GM18508 (cell line): Measurements from ENCODE around the gene BLOC1S6.

Experiments
- ATAC-seq: cut with Tn5 transposase; IDR thresholded peaks from one replicate; pipeline ENCODE4 v1.9.1; 2021; ENCODE audit warnings: moderate number of reproducible peaks; ENCODE audit not compliant: insufficient read depth, unreplicated experiment

Gene BLOC1S6

DNA sequence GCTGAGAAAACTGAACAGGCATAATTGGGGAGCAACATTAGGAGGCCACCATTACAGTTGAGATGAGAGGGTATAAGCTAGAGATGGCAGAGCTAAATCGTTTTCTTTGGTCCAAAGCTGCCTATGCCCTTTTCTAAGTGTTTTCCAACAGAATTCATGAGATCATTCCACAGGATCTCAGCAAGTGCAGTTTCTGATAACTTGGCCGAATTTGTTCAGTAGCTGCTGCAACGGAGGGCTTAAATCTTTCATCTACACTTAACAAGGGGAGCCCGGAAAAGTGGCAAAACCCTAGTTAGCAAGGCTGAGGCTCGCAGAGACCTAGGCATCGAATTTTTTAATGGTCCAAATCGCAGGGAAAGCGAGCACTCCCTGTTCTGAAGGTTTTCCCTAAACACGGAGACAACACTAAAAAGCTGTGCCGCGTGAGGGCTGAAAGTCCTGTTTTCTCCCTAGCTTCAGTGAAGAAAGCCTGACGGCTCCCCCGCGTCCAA lies 531 bp upstream of the BLOC1S6 start:
- no peak for ATAC-seq

DNA sequence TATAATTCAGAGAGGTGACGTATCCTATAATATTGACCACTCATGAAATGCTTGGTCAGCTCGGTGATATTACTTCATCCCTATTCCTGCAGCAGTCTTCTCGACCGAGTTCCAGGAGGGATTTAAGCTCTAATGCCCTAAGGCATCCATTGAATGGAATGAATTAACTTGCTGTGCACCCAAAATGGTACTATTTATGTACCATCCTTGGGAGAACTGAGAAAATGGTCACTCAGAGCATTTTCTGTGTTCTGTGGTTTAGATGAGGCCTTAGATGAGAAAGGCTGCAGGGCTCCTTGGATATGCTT lies 638 bp downstream of the BLOC1S6 start:
- no peak for ATAC-seq

DNA sequence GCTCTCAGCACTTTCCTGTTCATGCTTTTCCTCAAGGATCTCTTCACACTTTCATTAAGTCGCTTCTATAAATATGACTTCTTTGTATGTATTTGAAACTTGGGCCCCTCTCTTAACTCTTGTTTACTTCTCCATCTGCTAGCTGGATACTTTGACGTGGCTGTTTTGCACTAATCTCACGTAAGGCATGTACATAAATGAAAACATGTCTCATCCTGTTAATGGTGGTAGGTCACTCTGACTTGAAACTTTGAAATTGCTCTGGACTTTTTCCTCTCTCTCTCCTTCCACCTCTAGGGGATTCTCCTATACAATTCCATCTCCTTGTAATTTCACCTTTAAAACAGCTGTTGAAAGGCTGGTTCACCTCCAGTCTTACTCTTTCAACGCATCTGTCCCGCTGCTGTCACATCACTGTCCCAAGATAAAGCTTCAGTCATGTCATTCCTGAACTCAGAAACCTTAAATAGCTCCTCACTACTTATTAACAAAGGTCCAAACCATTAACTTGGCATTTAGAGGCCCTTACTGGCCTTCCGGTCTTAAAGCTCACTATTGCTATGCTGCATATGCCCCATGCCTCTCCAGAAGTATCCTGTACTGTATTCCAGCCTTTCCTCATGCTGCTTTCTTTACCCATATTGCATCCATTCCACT lies 1.2 kb downstream of the BLOC1S6 start:
- ATAC-seq: no peak

DNA sequence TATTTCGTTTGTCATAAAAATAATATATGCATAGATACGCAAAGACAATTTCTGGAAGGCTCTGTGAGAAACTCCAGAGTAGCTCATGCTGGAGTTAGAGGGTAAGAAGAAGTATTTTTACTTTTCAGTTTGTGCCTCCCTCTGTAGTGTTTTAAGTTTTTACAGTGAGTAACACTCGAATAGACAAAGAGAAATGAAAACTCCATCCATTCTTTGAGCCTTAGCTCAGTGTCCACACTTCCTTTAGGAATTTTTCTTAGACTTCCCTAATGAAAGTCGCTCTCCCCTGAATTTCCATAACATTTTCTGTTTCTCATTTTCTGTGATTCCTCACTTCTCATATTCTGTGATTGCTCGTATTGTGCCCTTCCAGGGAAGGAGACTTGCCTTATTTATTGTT lies 2.1 kb downstream of the BLOC1S6 start:
- no peak for ATAC-seq

DNA sequence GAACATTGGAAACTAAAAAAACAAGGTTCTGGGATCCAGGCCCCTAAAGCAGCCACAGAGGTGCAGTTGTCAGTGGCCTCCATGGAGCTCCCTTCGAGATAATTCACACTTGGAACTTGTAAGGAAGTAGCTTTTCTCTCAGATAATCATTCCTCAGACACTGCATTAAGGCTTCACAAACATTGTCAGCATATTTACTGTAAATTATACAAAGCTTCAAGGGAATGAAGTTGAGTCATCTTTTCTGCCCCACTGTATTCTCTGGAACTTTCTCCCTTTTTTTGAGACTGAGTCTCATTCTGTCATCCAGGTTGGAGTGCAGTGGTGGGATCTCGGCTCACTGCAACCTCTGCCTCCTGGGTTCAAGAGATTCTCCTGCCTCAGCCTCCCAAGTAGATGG lies 7.1 kb downstream of the BLOC1S6 start:
- ATAC-seq: no peak

DNA sequence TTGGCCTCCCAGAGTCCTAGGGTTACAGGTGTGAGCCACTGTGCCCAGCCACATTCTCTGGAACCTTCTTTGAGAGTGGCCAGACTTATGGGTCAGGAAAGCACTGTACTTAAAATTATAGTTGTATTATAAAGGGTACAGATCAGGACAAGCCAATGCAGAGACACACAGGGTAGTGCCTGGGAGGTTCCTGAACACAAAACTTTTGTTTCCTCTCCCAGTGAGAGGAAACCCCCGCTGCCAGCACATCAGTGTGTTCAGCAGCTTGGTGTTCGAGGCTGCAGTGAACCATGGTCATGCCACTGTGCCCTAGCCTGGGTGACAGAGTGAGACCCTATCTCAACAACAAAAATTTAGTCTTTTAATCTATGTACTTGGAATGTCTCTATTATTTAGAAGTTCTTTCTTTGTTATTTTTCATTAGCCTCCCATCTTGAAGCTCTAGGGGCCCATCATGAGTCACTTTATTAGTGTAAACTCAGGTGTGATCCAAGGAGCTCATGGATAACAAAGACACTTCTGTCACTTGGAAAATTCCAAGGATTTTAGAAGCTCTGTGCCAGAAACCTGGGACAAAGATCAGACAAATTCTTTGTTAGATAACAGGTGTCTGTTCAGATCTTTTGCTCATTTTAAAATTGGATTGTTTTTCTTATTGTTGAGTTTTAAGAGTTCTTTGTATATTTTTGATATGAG lies 7.8 kb downstream of the BLOC1S6 start:
- no peak for ATAC-seq

DNA sequence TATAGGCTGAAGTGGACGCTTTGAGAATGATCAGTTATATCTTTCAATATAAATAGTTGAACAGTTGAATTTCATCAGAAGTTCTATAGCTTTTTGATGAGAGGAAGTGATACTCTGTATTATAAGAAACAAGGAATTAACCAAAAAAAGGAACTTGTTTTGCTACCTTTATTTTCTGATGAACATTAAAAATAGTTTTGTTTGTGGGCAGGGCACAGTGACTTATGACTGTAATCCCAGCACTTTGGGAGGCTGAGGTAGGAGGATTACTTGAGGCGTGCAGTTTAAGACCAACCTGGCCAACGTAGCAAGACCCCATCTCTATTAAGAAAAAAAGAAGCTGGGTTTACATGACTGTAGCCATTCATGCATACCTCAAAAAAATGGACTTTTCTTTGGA lies 16.7 kb downstream of the BLOC1S6 start:
- ATAC-seq: no peak

DNA sequence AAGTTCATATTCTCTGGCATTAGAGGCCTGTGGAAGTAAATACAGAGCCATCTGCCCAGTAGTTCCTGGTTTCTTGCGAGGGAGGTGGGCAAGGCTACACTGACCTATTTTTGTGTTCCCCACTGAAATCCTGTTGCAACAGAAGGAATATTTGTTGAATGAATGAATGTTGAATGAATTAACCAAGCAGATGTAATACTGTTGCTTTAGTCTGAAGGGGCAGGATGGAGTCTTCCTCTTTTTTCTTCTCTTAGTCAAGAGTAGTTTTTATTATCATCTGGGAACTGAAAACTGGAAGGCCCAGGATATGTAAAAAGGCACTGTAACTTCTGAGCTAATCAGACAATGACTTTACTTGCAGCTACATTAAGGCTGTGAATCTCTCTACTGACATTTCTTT lies 17.1 kb downstream of the BLOC1S6 start:
- no peak for ATAC-seq

DNA sequence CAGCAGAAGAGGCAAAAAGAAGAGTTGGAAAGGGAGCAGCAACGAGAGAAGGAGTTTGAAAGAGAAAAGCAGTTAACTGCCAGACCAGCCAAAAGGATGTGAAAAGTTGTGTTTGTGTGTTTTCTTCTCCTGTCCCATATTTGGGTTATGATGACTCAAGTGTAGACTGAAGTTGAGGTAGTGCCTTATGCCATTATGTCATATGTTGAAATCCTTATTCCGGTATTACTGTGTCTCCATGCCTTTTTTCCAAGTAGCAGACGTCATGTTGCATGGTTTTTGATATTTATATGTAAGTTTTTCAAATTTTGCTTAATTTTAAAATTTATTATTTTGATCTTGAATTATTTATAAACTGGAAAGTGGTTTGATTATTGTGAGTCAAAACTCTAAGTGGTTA lies 19.2 kb downstream of the BLOC1S6 start:
- ATAC-seq: no peak

DNA sequence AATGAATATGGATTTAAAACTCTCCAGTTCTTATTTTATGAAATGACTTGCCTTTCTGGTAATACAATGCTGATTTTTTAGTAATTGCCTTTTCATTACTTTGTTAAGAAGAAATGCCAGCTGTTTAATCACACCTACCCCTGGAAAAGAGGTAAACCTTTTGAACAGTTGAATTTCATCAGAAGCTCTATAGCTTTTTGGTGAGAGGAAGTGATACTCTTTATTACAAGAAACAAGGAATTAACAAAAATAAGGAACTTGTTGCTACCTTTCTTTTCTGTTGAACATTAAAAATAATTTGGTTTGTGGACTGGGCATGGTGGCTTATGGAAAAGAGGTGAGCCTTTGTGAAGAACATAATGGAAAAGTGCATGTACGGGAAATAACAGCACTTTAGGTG lies 19.7 kb downstream of the BLOC1S6 start:
- ATAC-seq: no peak

DNA sequence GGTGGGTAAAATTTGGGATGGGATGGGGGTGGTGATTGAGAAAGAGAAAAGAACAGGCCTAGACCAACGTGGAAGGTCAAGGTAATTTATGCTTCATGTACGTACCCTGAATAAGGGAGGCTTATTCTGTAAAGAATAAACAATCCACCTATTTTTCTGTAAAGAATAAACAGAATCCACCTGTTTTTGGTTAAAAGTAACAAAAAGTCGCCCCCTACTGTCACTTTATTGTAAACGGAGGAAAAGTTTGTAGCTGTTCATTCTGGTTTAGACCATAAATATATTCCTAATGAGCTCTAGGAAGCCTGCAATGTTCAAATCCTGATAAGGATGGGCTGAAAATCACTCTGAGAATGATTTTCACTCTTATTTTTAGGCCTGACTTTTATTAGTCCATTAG lies 24.1 kb downstream of the BLOC1S6 start:
- no peak for ATAC-seq

DNA sequence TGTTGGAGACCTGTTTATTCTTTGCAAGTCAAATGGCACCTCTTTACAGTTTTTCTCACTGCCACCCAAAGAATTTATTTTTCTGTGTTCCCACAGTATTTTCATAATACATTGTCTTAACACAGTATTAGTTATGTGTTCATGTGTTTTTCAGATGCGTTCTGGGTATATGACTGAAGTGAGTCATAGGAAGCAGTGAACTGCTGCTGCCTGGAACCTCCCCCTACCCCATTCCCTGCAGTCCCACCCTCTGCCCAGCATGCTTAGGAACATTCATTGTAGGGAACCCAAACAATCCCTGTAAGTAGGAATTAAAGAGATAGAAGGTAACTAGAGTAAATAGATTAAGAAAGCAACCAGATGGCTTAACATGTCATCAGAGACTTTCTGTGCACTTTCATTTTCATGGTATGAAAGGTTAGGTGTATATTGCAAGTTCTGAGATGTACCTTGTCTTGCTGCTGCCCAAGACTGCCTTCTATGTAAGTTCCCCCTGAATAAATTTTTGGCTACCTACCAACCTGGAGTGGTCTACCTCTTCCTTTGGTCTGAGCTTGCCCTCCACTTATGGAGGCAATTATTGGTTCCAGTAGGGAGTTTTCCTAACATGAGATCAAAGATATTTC lies 25.7 kb downstream of the BLOC1S6 start:
- ATAC-seq: no peak

DNA sequence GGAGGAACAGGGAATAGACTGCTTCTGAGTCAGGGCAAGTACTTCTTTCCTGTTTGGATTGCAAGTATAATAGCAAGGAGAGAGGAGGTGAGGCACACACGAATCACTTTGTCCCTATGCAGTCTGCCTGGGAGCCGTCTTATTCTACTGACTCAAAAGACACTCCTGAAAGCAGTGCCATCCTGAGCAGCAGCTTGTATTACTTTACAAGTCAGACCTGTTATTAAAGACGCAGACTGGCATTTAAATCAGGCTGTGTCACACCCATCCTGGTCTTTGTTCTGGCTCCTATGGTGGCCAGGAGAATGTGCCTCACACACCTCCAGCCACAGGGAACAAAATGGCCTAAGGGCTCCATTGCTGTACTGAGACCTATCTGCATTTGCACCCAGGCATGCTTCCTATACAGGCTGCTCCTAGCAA lies 29.7 kb downstream of the BLOC1S6 start:
- ATAC-seq: no peak

DNA sequence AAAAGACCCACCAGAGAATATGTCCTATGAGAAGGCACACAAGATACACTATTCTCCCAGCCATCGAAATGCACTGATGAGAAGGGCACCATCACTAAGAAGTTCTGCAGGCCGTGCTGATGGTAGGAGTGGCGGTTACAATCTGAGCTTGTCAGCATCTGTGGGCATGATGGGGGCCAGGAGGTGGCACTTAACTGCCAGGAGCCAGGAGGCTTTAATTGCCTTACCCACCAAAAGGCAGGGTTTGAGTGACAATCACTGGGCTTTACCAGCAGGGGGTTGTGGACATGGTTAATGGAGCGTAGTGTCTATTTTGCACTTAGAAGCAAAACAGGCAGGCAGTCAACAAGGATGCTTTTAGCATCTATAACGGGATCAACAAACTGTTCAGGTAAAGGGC lies 31.6 kb downstream of the BLOC1S6 start:
- no peak for ATAC-seq

DNA sequence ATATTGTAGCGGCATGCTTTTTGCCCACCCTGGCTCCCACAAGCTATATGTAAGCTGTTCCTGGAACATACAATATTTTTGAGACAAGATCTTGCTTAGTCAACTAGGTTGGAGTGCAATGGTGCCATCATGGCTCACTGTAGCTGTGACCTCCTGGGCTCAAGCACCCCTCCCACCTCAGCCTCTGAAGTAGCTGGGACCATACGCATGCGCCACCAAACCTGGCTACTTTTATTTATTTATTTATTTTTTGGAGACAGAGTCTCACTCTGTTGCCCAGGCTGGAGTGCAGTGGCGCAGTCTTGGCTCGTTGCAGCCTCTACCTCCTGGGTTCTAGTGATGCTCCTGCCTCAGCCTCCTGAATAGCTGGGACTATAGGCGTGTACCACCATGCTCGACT lies 41.0 kb downstream of the BLOC1S6 start:
- ATAC-seq: no peak

DNA sequence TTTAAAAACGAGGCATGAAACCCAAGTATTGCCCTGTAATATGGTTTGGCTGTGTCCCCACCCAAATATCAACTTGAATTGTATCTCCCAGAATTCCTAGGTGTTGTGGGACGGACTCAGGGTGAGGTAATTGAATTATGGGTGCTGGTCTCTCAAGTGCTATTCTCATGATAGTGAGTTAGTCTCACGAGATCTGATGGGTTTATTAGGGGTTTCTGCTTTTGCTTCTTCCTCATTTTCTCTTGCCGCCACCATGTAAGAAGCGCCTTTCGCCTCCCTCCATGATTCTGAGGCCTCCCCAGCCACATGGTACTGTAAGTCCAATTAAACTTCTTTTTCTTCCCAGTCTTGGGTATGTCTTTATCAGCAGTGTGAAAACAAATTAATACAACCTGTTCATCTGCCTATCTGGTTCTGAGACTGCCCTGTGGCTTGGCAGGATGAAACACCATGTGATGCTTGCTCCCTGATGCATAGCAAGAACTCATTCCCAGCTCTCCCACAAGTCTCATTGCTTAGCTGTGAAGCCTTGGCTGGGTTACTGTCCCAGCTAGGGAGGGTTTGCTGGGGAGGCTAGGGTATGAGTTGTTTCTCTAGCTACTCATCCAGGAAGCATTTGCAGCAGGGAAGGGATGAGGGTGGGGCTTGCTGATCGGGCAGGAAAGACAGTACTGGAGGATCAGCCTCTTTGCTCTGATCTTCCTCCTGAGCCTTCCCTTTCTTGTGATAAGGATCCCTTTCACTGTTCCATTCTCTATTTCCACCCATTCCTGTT lies 43.9 kb downstream of the BLOC1S6 start:
- ATAC-seq: no peak

DNA sequence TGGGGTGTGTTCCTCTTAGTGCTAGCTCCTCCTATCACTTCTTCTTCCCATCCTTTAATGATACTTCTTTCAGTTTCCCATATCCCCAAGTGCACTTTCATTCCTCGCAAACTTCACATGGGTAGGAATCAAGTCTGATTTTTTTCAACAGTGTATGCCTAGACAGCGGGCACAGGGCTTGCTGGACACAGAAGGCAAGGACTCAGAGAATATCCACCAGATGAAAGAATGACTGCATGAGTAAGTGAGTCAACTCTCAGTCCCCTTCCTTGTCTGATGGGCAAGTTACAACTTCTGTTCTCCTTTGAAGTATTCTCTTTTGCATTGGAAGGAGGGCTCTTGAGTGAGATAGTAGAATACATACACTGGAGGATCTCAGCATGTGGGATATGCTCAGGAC lies 44.6 kb downstream of the BLOC1S6 start:
- ATAC-seq: no peak

DNA sequence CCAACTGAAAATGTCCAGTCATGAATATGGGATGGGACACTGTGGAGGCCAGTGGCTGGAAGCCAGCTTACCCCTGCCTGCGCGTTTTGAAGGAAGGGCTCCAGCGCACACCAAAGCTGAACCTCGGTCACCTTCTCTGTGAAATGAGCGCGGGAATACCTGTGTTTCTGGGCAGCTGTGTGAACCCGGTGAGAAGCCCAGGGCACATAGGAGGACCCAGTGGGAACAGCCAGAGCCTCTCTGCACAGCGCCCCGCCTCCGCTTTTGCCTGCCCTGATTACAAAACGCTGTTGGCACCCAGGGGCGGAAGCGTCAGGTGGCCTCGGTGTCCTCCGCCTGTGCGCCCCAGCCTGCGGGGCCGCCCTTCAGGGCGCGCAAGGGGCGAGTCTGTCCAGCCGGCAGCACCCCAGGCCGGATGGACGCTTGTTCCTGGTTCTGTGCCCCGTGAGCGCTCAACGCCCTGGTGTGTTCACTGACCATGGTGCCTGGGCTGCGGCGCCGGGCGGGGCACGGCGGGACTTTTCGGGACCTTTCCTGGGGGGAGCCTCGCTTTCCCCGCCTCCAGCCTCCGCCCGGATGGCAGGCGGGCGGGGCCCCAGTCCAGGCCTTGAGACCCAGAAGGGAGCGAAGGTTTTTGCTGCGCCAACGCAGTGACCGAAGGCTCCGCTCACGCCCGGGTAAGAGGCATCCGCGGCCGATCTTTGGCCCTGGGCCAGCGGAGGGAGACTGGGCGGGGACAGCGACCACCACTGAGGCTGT lies 47.4 kb downstream of the BLOC1S6 start, which contains the start of gene SQOR:
TSS of gene SQOR (plus strand) at position 598 of the 759 bp plus-strand sequence. CDS start 23,895 bp downstream, outside the sequence.
- peak; percentile 61 for ATAC-seq

DNA sequence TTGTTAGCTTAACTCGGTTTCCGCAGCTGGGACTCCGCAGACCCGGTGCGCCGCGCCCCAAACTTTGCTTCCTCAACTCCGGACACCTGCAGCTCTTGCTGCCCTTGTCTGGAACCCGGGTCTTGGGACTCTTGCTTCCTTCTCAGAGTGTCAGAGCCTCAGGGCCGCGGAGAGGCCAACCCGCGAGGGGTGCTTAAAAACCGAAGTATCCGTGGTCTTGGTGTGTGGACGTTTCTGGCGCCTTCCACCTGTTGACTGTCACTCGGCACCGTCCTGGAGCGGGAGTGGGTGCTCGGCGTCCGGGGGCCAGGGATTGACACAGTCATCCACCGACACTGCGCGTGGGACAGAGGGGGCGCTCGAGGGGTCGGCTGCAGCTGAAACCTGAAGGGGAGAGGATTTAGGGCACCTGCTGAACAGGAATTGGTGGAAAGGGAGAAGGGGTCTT lies 48.0 kb downstream of the BLOC1S6 start:
- peak; percentile 27 for ATAC-seq

DNA sequence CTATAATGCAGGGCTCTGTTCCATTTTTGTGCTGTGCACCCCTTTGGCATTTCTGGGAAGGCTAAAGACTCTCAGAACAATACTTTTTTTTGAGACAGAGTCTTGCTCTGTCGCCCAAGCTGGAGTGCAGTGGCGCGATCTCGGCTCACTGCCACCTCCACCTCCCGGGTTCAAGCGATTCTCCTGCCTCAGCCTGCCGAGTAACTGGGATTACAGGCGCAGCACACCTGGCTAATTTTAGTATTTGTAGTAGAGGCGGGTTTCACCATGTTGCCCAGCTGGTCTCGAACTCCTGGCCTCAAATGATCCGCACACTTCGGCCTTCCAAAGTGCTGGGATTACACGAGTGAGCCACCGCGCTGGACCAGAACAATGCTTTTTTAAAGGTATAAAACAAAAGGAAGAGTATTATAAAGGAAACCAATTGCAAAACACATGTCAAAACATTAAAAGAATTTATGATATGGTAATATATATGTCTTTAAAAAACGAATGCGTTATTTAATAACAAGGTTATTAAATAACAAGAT lies 48.6 kb downstream of the BLOC1S6 start:
- ATAC-seq: no peak
